GM19023 (cell line): ENCODE data around the gene RABGAP1.

ENCODE experiments used
- ATAC-seq: cut with Tn5 transposase; IDR thresholded peaks from one replicate; pipeline ENCODE4 v1.9.1; 2021; ENCODE audit warnings: mild to moderate bottlenecking, moderate library complexity; ENCODE audit not compliant: unreplicated experiment

Gene RABGAP1

DNA sequence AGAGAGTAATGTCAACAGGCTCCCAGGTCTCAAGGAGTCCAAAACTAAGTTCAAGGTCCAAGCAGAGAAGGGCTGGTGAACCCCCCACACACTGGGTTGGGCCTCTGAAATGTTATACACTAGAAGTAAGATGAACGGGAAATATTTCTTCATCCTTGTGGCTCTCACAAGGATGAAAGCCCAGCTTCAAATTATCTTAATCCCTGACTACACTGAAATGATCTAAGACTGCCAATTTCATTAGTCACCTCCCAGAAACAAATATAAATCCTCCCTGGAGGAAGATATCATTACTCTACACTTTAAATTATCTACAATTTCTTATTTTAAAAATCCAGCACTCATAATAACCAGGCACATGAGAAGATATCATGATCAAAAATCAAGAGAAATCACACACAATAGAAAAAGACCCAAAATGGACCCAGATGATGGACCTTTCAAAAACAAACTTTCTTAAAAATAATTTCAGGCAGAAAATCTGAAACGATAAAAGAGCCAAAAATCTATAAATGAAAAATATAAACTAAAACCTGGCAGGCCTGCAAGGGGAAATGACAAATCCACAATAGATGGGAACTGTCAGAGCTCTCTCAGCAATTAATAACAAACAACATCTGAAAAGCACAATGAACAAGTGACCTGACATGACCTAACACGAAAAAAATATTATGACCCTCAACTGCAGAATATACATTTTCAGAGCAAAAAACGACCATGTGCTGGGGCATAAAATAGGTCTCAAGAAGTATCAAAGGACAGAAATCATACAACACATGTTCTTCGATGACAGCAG lies 210.1 kb downstream of the RABGAP1 start:
- no peak for ATAC-seq
